ENCODE measurements around the gene PHYH.
"Not testable (repeated sequence)": the region's sequence is repeated elsewhere in the genome, so short reads cannot be mapped to it uniquely, and the experiment has no call there.

PHYH gene

DNA sequence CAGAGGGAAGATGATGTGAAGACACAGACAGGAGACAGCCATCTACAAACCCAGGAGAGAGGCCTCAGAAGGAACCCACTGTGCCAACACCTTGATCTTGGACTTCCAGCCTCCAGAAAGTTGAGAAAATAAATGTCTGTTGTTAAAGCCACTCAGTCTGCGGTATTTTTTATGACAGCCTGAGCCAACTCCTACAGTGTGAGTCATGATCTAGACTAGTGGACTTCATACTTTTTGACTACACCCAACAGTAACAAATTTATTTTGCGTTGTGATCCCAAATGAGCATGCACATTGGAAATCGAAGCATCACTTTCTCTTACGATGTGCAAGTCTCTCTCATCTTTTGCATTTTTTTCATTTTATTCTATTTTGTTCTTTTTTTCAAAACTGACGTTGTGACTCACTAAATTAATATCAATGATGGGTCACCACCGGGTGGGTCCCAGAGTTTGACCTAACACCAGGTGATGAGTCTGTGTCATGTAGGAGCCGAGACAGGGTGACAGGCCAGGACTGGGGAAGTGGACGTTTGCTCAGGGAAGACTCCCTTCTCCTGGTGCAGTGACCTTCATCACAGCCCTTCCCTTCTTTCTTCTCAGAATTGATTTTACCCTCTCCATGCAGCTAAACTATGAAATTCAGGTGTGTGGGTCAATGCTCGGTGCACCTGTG is 28.9 kb downstream of the PHYH start:
- DNase-seq = no peak

DNA sequence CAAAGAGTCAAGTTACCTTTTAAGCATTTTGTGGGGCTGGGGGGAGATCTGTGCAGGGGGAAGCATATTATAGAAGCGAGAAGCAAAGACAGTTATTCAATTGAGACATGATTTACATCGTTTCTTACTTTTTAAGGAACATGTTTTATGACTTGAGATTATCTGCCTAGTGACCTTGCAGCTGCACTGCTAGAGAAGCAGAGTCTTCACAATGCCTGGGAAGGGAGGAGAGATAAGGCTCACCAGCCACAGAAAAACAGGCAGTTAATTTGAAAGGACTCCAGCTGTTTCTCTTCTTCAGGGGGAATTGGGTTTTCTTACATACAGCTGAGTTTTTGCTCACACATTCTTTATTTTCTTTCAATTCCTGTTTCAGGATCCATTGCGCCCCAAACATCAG is 31.0 kb downstream of the PHYH start:
- DNase-seq = no peak

DNA sequence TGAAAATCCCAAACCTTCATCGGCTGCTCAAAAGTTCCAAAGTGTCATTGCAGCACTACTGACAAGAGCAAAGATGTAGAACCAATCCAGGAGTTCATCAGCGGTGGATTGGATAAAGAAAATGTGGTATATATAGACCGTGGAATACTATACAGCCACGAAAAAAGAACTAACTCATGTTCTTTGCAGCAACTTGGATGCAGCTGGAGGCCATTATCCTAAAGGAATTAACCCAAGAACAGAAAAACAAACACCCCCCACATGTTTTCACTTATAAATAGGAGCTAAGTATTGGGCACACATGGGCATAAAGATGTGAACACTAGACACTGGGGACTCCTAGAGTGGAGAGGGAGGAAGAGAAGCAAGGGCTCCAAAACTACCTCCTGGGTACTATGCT is 31.6 kb downstream of the PHYH start:
- DNase-seq = no peak

DNA sequence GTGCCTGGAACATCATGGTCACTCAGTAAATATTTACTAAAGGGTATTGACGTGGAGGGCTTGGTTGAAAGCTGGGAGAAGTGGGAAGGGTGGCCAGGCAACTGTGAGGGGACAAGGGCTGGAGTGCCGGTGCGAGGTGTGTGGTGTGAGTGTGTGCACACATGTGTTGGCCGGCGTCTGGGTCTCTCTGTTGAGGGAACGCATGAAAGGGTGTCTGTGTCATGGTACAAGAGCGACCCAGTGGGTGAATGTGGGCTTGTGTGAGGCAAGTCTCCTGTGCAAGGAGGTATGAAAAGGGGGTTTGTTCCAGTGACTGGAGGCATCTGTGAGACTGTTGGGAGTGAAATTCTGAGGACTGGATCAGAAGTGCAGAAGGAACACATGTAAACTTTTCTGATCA is 36.3 kb downstream of the PHYH start:
- no peak for DNase-seq

DNA sequence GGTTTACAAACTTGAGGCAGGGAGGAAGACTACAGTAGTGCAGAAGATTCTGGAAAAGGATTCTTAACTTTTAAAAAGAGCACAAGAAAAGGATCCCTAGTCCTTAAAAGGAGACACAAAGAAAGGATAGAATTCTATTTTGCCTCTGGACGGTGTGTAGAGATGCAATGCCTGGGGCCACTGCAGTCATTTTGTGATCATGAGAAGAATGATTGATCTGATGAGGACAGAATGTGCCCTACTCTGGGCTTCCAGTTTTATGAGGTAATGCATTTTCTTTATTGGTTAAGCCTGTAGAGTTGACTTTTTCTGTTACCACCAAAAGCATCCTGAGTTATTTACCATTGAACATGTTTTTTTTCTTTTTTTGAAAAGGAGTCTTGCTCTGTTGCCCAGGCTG is 37.4 kb downstream of the PHYH start:
- DNase-seq = no peak

DNA sequence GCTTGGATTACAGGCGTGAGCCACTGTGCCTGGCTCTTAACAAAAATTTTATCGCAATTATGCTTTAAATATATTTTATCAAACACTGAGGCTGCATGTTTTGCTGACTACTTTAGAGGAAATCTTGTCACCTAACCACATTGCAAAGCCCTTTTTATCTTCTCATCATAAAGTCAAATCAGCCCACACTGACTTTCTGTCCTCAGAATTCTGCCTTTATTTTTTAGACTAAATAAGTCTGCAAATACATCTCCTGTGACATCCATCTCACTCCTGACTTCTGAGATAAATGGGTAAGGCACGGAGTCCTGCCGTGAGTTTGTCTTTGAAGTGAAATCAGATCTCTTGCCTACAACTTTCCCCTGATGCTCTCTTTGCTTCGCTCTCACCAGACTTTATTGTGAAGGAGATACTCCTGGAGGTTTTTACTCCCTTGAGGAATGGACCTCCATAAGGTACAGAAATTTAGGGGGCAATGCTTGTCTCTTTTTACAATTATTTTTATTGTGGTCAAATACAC is 42.2 kb downstream of the PHYH start:
- no peak for DNase-seq

DNA sequence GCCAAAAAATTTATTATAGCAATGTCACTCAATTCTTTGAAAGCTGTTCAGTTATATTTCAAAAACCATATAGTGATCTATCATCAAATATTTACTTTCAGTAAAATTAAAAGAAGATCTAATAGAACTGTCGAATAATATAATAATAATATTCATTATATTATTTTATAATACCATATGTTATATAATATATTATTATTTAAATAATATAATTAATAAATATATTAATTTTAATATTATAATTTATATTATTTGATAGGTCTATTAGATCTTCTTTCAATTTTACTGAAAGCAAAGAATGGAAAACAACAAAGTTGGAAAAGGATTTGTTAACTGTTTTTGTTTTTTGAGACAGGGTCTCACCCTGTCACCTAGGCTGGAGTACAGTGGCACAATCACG is 43.2 kb downstream of the PHYH start:
- no peak for DNase-seq

DNA sequence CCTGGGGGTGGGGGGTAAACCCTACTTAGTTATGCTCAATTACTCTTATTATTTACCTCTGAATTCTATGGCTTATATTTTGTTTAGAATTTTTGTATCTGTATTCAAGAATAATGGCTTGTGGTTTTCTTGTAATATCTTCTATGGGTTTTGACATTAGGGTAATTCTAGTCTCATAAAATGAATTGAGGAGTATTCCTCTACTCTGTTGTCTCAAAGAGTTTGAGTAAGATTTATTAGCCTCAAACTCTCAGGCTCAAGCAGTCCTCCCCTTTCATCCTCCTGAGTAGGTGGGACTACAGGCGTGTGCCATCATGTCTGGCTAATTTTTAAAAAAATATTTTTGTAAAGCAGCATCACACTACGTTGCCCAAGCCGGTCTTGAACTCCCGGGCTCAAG is 46.1 kb downstream of the PHYH start:
- no peak for DNase-seq

DNA sequence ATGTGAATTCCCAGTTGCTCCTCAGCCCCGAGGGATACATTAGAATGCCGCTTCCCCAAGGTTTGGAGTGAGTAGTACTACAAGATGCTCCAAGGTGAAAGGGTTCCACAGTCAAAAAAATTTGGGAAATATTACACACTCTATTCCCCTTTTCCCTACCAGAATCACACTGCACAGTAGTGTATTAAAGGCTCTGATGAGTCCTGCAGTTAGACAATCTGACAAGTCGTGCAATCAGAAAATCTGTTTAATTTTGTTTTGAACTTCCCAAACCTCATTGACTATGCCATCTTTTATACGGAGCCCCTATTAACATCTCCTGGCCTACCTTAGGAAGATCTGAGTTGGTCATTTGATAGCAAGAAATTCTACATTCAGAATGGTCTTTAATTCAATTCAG is 52.1 kb downstream of the PHYH start:
- DNase-seq = no peak

DNA sequence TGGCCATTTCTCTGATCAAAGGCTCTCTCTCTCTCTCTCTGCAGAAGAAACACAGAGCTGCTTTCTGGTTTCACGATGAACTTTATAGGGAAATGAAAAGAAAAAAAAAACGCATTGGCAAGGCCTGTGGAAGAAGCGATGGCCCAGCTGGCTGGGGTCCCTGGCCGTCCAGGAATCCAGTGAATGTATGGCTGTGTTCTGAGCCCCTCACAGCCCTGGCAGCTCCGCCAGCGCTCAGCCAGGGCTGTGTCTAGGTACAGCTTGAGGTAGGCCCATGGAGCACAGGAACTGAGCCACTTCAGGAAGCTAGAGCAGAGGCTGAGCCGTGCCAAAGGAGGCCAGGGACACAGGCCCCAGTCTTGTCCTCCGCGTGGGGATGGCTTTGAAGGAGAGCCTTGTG is 52.6 kb downstream of the PHYH start:
- no peak for DNase-seq

DNA sequence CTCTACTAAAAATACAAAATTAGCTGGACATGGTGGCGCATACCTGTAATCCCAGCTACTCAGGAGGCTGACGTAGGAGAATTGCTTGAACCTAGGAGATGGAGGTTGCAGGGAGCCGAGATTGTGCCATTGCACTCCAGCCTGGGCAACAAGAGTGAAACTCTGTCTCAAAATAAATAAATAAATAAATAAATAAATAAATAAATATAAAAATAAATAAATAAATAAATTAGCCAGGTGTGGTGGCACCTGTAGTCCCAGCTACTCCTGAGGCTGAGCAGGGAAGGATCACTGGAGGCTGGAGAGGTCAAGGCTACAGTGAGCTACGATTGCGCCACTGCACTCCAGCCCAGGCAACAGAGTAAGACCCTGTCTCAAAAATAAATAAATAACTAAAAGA is 57.6 kb downstream of the PHYH start:
- DNase-seq = not testable (repeated sequence)

DNA sequence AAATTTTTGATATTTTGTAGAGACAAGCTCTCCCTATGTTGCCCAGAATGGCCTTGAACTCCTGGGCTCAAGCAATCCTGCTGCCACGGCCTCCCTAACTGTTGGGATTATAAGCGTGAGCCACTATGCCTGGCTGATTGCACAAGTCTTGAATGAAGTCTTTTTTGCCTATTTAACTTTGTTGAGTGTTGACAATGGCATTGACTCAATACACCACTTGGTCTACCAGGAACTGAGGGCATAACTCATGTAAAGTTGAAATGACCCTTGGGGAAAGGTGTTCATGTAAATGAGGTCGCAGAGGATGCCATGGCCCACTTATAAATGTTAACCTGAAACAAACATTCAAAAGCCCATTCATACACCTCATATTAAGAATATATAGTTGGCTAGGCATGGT is 58.3 kb downstream of the PHYH start:
- no peak for DNase-seq

DNA sequence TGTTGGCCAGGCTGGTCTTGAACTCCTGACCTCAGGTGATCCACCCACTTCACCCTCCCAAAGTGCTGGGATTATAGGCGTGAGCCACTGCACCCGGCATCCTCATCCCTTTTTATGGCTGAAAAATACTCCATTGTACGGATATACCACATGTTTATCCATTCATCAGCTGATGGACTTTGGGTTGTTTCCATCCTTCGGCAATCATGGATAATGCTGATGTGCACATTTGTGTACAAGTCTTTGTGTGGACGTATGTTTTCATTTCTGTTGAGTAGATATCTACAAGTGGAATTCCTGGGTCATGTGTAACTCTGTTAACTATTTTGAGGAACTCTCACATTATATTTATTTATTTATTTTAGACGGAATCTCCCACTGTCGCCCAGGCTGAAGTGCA is 59.9 kb downstream of the PHYH start:
- DNase-seq = no peak

DNA sequence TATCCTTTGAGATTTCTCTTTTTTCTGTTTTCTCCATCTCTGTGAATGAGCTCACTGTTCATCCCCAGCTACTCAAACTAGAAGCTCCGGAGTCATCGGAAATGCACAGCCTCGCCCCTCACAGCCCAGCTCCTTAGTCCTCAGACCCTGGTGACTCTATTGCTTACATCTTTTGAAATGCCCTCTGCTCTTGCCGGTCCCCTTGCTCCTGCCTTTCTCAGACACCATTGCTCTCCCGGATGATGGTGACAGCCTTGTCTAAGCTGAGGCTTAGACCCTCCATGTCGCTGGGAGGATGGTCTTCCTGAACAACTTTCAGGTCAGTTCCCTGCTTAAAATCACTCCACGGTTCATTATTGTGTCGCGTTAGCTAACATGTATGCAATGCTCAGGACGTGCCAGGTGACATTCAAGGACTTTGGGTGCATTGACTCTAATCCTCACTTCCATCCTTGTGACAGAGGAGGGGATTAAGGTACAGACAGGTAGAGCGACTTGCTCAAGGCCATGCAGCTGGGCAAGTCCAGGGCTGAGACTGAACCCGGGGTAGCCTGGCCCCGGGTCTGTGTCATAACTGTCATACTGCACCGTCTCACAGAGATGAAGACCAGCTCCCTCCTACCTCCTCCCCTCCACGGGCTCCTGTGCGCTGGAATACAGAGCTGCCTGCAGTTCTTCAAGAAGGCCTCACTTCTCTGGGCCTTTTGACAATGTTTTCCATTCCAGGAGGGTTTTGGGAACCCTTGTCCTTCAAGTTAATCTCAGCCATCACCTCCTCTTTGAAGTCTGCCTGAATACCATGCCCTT is 61.4 kb downstream of the PHYH start:
- no peak for DNase-seq

DNA sequence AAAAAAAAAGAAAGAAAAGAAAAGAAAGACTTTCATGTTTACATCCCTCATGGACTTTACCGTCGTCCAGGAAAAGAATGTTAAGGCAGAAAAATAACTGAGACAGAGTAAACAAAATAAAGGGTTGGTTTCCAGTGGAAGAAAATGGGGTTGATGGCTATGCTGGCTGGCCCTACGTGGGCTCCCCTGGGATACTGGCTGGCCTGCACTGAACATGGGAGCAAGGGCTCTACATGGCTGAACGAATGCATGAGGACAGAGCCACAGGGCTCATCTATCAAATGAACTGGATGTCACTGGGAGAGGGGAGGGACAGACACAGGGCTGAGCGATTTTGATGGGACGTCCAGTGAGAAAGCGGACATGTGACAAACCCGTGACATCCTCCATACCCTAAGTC is 63.2 kb downstream of the PHYH start:
- DNase-seq = no peak

DNA sequence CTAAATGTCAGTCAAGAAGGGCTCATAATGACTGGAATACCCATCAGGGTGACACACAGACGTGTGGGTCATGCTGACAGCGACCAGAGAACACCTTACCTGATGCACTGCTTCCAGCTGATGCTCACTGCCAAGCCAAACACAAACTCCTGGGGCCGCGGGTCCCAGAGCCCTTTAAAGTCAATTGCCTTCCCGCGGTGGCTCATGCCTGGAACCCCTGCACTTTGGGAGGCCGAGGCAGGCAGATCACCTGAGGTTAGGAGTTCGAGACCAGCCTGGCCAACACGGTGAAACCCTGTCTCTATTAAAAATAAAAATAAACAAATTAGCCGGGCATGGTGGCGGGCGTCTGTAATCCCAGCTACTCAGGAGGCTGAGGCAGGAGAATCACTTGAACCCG is 65.1 kb downstream of the PHYH start:
- DNase-seq = not testable (repeated sequence)

DNA sequence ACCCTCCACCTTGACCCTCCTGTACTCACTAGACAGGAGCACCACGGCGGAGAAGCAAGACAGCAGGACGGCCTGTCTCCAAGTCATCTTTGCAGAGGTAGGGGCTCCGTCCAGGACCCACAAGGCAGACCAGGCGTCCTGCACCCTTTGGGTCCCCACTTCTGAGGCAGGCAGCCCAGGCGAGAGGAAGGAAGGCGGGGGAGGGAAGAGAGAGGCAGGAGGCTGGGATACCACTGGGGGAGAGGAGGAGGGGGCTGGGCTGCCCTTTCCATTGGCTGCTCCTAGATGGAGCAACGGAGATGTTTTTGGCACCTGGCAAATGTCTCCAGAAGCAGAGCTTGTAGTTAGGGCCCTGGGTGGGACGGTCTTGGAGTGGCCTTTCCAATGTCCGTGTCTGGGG is 65.7 kb downstream of the PHYH start, which contains the start of gene UCMA:
UCMA (minus strand) TSS at position 203 of the 400 bp plus-strand sequence; CDS start at position 87, 116 bp downstream.
- no peak for DNase-seq

DNA sequence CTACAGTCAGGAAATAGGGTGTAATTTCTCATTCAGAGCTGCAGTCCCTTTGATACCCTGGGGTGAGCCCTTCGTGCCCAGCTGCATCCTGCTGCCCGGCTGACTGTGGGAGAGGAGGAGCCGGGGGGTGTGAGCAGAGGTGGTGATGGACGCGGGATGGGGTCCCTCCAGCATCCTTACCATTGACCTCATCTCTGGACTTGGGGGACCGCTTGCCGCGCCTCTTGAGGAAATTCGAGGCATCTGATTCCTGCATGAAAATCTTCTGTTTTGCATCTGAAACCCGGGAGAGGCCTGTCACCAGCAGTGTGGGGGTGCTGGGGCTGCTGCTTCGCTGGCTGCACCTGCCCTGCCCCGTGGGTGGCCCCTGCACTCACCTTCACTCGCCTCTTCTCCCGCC is 66.5 kb downstream of the PHYH start:
- no peak for DNase-seq

DNA sequence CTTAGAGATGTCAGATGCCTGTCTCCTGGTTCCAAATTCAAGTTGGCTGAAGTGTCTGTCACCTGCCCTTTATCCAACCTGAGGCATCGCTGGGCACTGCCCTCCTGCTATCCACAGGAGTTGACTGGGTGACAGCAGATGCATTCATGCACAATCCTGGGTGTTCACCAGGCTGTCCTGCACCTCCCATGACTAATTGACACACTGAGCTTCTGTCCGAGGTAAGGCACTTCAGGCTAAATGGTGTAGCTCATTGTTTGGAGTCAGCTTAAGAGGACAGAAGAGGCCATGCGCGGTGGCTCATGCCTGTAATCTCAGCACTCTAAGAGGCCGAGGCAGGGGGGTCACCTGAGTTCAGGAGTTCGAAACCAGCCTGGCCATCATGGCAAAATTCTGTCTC is 68.1 kb downstream of the PHYH start:
- no peak for DNase-seq

DNA sequence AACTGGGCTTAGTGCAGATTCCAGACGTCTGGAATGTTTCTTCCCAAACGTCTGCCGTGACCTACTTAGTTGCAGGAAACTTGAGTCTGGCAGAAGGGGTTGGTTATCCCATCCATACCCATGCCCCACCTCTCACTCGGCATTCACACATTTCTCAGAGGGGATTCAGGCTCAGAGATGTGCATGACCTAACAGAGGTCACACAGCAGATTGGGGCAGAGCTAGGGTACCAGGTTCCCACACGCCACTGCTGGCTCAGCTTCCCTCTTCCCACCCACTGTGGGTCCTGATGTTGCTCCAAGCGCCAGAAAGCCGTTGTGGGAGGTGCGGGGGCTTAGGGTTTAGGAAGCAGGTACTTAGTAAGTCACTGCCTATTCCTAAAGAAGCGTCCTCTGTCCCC is 68.7 kb downstream of the PHYH start:
- DNase-seq = no peak
